Measurements from ENCODE around the gene COG6.
A peak's percentile ranks its signal among the peaks of the same experiment; 100 is the strongest.

The COG6 gene

GRCh38 chr13:39655569-39656324 is at the start of gene COG6:
Gene COG6, plus strand, starts transcription at chr13:39655662. Its CDS starts 65 bp downstream, at chr13:39655727.
- H3K4me3 ChIP-seq (ENCODE audit: low read length), result peak within 1 kb of the TSS; percentile 76
- TF ChIP-seq ZNF274 (IDR thresholded peaks at IDR 0.05; ENCODE audit: low read depth, low read length), result no peak

GRCh38 chr13:39605677-39606320 is 49.7 kb upstream of the COG6 start:
- TF ChIP-seq ZNF274 (IDR thresholded peaks at IDR 0.05; ENCODE audit: low read depth, low read length), result no peak
- no peak overlapping the region for H3K4me3 ChIP-seq (ENCODE audit: low read length)

GRCh38 chr13:39607876-39608275 is 47.6 kb upstream of the COG6 start:
- no peak overlapping the region for H3K4me3 ChIP-seq (ENCODE audit: low read length)
- TF ChIP-seq ZNF274 (IDR thresholded peaks at IDR 0.05; ENCODE audit: low read depth, low read length), result no peak

- TF ChIP-seq ZNF274 (IDR thresholded peaks at IDR 0.05; ENCODE audit: low read depth, low read length), result no peak
Measured at GRCh38 chr13:39612023-39612637, 43.3 kb upstream of the COG6 start.

GRCh38 chr13:39616087-39616694 is 39.3 kb upstream of the COG6 start:
- no peak for TF ChIP-seq ZNF274 (IDR thresholded peaks at IDR 0.05; ENCODE audit: low read depth, low read length)
- no peak overlapping the region for H3K4me3 ChIP-seq (ENCODE audit: low read length)

More at GRCh38 chr13:39612023-39612637, 43.3 kb upstream of the COG6 start:
- H3K4me3 ChIP-seq (ENCODE audit: low read length), result no peak overlapping the region

- TF ChIP-seq ZNF274 (IDR thresholded peaks at IDR 0.05; ENCODE audit: low read depth, low read length), result no peak
Measured at GRCh38 chr13:39618561-39618960, 36.9 kb upstream of the COG6 start.

GRCh38 chr13:39623466-39623865 is 32.0 kb upstream of the COG6 start:
- no peak overlapping the region for H3K4me3 ChIP-seq (ENCODE audit: low read length)
- no peak for TF ChIP-seq ZNF274 (IDR thresholded peaks at IDR 0.05; ENCODE audit: low read depth, low read length)

More at GRCh38 chr13:39618561-39618960, 36.9 kb upstream of the COG6 start:
- H3K4me3 ChIP-seq (ENCODE audit: low read length), result no peak overlapping the region

GRCh38 chr13:39631307-39631706 is 24.2 kb upstream of the COG6 start:
- H3K4me3 ChIP-seq (ENCODE audit: low read length), result no peak overlapping the region
- TF ChIP-seq ZNF274 (IDR thresholded peaks at IDR 0.05; ENCODE audit: low read depth, low read length), result no peak

GRCh38 chr13:39632994-39633393 is 22.5 kb upstream of the COG6 start:
- H3K4me3 ChIP-seq (ENCODE audit: low read length), result no peak overlapping the region
- TF ChIP-seq ZNF274 (IDR thresholded peaks at IDR 0.05; ENCODE audit: low read depth, low read length), result no peak

GRCh38 chr13:39635564-39635963 is 19.9 kb upstream of the COG6 start:
- H3K4me3 ChIP-seq (ENCODE audit: low read length), result no peak overlapping the region
- TF ChIP-seq ZNF274 (IDR thresholded peaks at IDR 0.05; ENCODE audit: low read depth, low read length), result no peak

GRCh38 chr13:39637890-39638289 is 17.6 kb upstream of the COG6 start:
- no peak overlapping the region for H3K4me3 ChIP-seq (ENCODE audit: low read length)
- TF ChIP-seq ZNF274 (IDR thresholded peaks at IDR 0.05; ENCODE audit: low read depth, low read length), result no peak

- H3K4me3 ChIP-seq (ENCODE audit: low read length), result no peak overlapping the region
- TF ChIP-seq ZNF274 (IDR thresholded peaks at IDR 0.05; ENCODE audit: low read depth, low read length), result no peak
Measured at GRCh38 chr13:39641645-39642044, 13.8 kb upstream of the COG6 start.

GRCh38 chr13:39646122-39646521 is 9.3 kb upstream of the COG6 start:
- TF ChIP-seq ZNF274 (IDR thresholded peaks at IDR 0.05; ENCODE audit: low read depth, low read length), result no peak
- no peak overlapping the region for H3K4me3 ChIP-seq (ENCODE audit: low read length)

GRCh38 chr13:39655041-39655568 is 357 bp upstream of the COG6 start:
- H3K4me3 ChIP-seq (ENCODE audit: low read length), result peak overlapping the region; percentile 76; the same call in 1 of the 2 replicates
- no peak for TF ChIP-seq ZNF274 (IDR thresholded peaks at IDR 0.05; ENCODE audit: low read depth, low read length)

Data from GM08714 (cell line).